ENCODE measurements around the gene LCAT. TPM values are rescaled to one million over a fixed set of nuclear protein-coding genes. Genes with fewer than 3 reads are reported as not detected.
A peak's percentile ranks its signal among the peaks of the same experiment; 100 is the strongest.

Gene LCAT, protein sequence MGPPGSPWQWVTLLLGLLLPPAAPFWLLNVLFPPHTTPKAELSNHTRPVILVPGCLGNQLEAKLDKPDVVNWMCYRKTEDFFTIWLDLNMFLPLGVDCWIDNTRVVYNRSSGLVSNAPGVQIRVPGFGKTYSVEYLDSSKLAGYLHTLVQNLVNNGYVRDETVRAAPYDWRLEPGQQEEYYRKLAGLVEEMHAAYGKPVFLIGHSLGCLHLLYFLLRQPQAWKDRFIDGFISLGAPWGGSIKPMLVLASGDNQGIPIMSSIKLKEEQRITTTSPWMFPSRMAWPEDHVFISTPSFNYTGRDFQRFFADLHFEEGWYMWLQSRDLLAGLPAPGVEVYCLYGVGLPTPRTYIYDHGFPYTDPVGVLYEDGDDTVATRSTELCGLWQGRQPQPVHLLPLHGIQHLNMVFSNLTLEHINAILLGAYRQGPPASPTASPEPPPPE
- total RNA-seq: 10 to 100 TPM; 17.9 to 43.9 (median 26.8) TPM

GRCh38 chr16:67943619-67944504 lies at the start of gene LCAT:
Gene LCAT (minus strand): TSS chr16:67944120. CDS start chr16:67944101, 19 bp downstream.
- no peak for TF ChIP-seq CTCF (IDR thresholded peaks at IDR 0.05)
- peak; percentile 30 to 80 for TF ChIP-seq EP300 (IDR thresholded peaks at IDR 0.05)
- TF ChIP-seq POLR2A (IDR thresholded peaks at IDR 0.05): peak in 1 of 2 donors; percentile 63
- H3K4me3 ChIP-seq: no peak within 1 kb of the TSS
- peaks cover 0 to 80% (median 30%) of the 10 kb centered on the region in 4 donors for H3K4me1 ChIP-seq
- whole genome bisulfite sequencing, 2 donors: 16 to 40% methylated on average over 10 to 22 of the region's 23 CpGs
- DNase-seq (ENCODE audit: low spot score in 2 of 2): peak; percentile 56 to 64
- H3K36me3 ChIP-seq: peaks cover 4 to 85% (median 14%) of the 10 kb centered on the region in 3 donors
- no peaks in the 10 kb centered on the region for H3K27me3 ChIP-seq
- H3K27ac ChIP-seq: peak within 1 kb of the TSS; percentile 73 to 90 (median 80)
- H3K9me3 ChIP-seq: no peaks in the 10 kb centered on the region

GRCh38 chr16:67993207-67994039 lies 49.5 kb upstream of the LCAT start:
- WGBS, 2 donors: 11 to 17% methylated on average over 22 to 34 of the region's 39 CpGs
- Histone ChIP-seq H3K27ac (peak overlapping the region; percentile 57 to 80 (median 73)), H3K4me3 (peak overlapping the region; percentile 20 to 46 (median 42)), H3K4me1 (peaks cover 0 to 15% (median 6%) of the 10 kb centered on the region in 4 donors), H3K27me3 (no peaks in the 10 kb centered on the region), H3K9me3 (no peaks in the 10 kb centered on the region), H3K36me3 (no peaks in the 10 kb centered on the region)
- DNase-seq (ENCODE audit: low spot score in 2 of 2): peak; percentile 54
- TF ChIP-seq EP300 (IDR thresholded peaks at IDR 0.05): peak in 1 of 2 donors; percentile 42
- peak; percentile 98 to 99 (median 99) for TF ChIP-seq CTCF (IDR thresholded peaks at IDR 0.05)
- peak in 1 of 2 donors; percentile 20 for TF ChIP-seq POLR2A (IDR thresholded peaks at IDR 0.05)

- 74 to 80% methylated on average over 12 to 17 of the region's 20 CpGs for WGBS, 2 donors
- peak overlapping the region in 2 of 4 donors; percentile 77 to 80 for H3K27ac ChIP-seq
- DNase-seq (ENCODE audit: low spot score in 2 of 2): no peak
- TF ChIP-seq EP300 (IDR thresholded peaks at IDR 0.05) (no peak), POLR2A (IDR thresholded peaks at IDR 0.05) (no peak), CTCF (IDR thresholded peaks at IDR 0.05) (no peak)
- H3K27me3 ChIP-seq: no peaks in the 10 kb centered on the region
- H3K4me1 ChIP-seq: peaks cover 0 to 15% (median 6%) of the 10 kb centered on the region in 4 donors
- no peaks in the 10 kb centered on the region for H3K36me3 ChIP-seq
- H3K4me3 ChIP-seq: peak overlapping the region in 3 of 4 donors; percentile 20 to 46 (median 38)
- no peaks in the 10 kb centered on the region for H3K9me3 ChIP-seq
Observed at GRCh38 chr16:67992661-67993206, 48.8 kb upstream of the LCAT start.

DNA sequence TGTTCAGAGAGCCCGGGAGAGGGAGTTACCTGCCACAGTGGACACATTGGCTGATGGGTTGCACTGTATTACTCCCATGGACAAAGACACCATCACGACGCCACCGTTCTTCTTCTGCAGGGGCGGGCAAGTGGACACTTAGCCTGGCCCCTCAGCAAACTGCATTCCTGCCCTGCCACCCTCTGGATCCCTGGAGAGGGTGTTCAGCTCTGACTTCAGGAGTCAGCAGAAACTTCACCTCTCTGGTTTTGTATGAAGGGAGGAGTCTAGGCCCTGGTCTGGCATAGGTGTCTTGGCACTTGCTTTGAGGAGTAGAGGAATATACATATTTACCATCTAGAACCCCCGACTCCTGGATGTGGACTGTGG lies 46.1 kb upstream of the LCAT start:
- Histone ChIP-seq H3K27ac (no peak overlapping the region), H3K36me3 (no peaks in the 10 kb centered on the region), H3K4me1 (peaks cover 0 to 15% (median 6%) of the 10 kb centered on the region in 4 donors), H3K4me3 (no peak overlapping the region), H3K27me3 (no peaks in the 10 kb centered on the region), H3K9me3 (no peaks in the 10 kb centered on the region)
- no peak for TF ChIP-seq POLR2A (IDR thresholded peaks at IDR 0.05)
- no peak for DNase-seq (ENCODE audit: low spot score in 2 of 2)
- 70 to 77% methylated on average over 6 of the region's 6 CpGs for WGBS, 2 donors

All from tibial nerve (tissue), 4 donors.